Measurements from ENCODE around the gene VPS72. TPM values are rescaled to one million over a fixed set of nuclear protein-coding genes. Genes with fewer than 3 reads are reported as not detected.

The VPS72 gene
- total and polyA plus RNA-seq, 9 of the 15 experiments (the other 6 are each of a cell fraction or from before 2014, with no cell fraction given), result 7.2 to 131 (median 75.7) TPM

- TF ChIP-seq MTA1 (IDR thresholded peaks at IDR 0.05; ENCODE audit: borderline replicate concordance), result no peak; the same call in 1 of the 2 replicates
- TF ChIP-seq DACH1 (IDR thresholded peaks at IDR 0.05; ENCODE audit: partially characterized antibody), result no peak
- no peak for TF ChIP-seq ZNF282 (CRISPR knock-in tag; IDR thresholded peaks at IDR 0.05)
- peak; percentile 76 for TF ChIP-seq SUPT5H (IDR thresholded peaks at IDR 0.05)
- no peak for TF ChIP-seq NFATC3 (IDR thresholded peaks at IDR 0.05)
- TF ChIP-seq IRF9 (tag; IDR thresholded peaks at IDR 0.05), result no peak
- no peak for TF ChIP-seq RBM22 (IDR thresholded peaks at IDR 0.05; ENCODE audit: low read depth, low read length, poor library complexity, severe bottlenecking)
- no peak for TF ChIP-seq MCM3 (IDR thresholded peaks at IDR 0.05)
- TF ChIP-seq ZNF79 (CRISPR knock-in tag; IDR thresholded peaks at IDR 0.05; ENCODE audit: low read depth), result no peak
- peak; percentile 48 for TF ChIP-seq PKNOX1 (IDR thresholded peaks at IDR 0.05)
- TF ChIP-seq ZFP91 (CRISPR knock-in tag; IDR thresholded peaks at IDR 0.05), result no peak
- TF ChIP-seq COPS2 (conservative IDR thresholded peaks at IDR 0.05), result no peak
- no peak for TF ChIP-seq BRD9 (IDR thresholded peaks at IDR 0.05; ENCODE audit: low read depth, partially characterized antibody)
- TF ChIP-seq PHB (CRISPR knock-in tag; IDR thresholded peaks at IDR 0.05), result 0 out of 2 replicates have a peak, but pooled peaks have one; percentile 50
- TF ChIP-seq POLR3A (IDR thresholded peaks at IDR 0.05; ENCODE audit: borderline replicate concordance, extremely low read depth, insufficient read depth, insufficient read length), result no peak
- TF ChIP-seq CC2D1A (IDR thresholded peaks at IDR 0.05), result no peak
- no peak for TF ChIP-seq YBX1 (IDR thresholded peaks at IDR 0.05)
- peak; percentile 100 for TF ChIP-seq ETV1 (tag; conservative IDR thresholded peaks at IDR 0.05; ENCODE audit: low read depth)
- no peak for TF ChIP-seq TSC22D4 (tag; IDR thresholded peaks at IDR 0.05)
- no peak for TF ChIP-seq PHTF2 (CRISPR knock-in tag; IDR thresholded peaks at IDR 0.05)
- TF ChIP-seq GATAD2B (IDR thresholded peaks at IDR 0.05; ENCODE audit: borderline replicate concordance), result peak; percentile 62
- peak; percentile 65 for TF ChIP-seq FOXM1 (IDR thresholded peaks at IDR 0.05; ENCODE audit: low read depth)
- no peak for TF ChIP-seq FOXM1 (CRISPR knock-in tag; IDR thresholded peaks at IDR 0.05; ENCODE audit: low read depth)
- no peak for TF ChIP-seq ZNF263 (CRISPR knock-in tag; IDR thresholded peaks at IDR 0.05; ENCODE audit: borderline replicate concordance)
- TF ChIP-seq THRB (CRISPR knock-in tag; conservative IDR thresholded peaks at IDR 0.05), result no peak
These were observed 24.1 kb downstream of the VPS72 start, which contains the start of the genes LYSMD1 and SCNM1 (continued) for GRCh38 chr1:151165738-151166504.

Measured in K562 (cell line).